ENCODE measurements around the gene MED27.

The MED27 gene

GRCh38 chr9:131874447-131874846, 205.2 kb downstream of the MED27 start:
- DNase-seq = no peak

GRCh38 chr9:131873891-131874440, 205.7 kb downstream of the MED27 start:
- DNase-seq = no peak

- no peak for DNase-seq
Measured at GRCh38 chr9:131873335-131873734, 206.3 kb downstream of the MED27 start.

GRCh38 chr9:131872702-131873101, 207.0 kb downstream of the MED27 start:
- no peak for DNase-seq

GRCh38 chr9:131872006-131872405, 207.7 kb downstream of the MED27 start:
- no peak for DNase-seq

- no peak for DNase-seq
Measured at GRCh38 chr9:131870156-131870555, 209.5 kb downstream of the MED27 start.

GRCh38 chr9:131869348-131869747, 210.3 kb downstream of the MED27 start:
- no peak for DNase-seq

- no peak for DNase-seq
Measured at GRCh38 chr9:131868766-131869165, 210.9 kb downstream of the MED27 start.

- no peak for DNase-seq
Measured at GRCh38 chr9:131867611-131868192, 212.0 kb downstream of the MED27 start.

GRCh38 chr9:131865446-131866195, 214.0 kb downstream of the MED27 start:
- no peak for DNase-seq

- DNase-seq = no peak
Measured at GRCh38 chr9:131864531-131864930, 215.1 kb downstream of the MED27 start.

- no peak for DNase-seq
Measured at GRCh38 chr9:131863306-131863896, 216.3 kb downstream of the MED27 start.

- DNase-seq = no peak
Measured at GRCh38 chr9:131862261-131862660, 217.4 kb downstream of the MED27 start.

GRCh38 chr9:131860430-131860829, 219.2 kb downstream of the MED27 start:
- no peak for DNase-seq

- no peak for DNase-seq
Measured at GRCh38 chr9:131858147-131858546, 221.5 kb downstream of the MED27 start.

- DNase-seq = no peak
Measured at GRCh38 chr9:131856105-131856504, 223.6 kb downstream of the MED27 start.

- no peak for DNase-seq
Measured at GRCh38 chr9:131854896-131855613, 224.6 kb downstream of the MED27 start.

- DNase-seq = no peak
Measured at GRCh38 chr9:131854334-131854733, 225.3 kb downstream of the MED27 start.

GRCh38 chr9:131853434-131853833, 226.2 kb downstream of the MED27 start:
- DNase-seq = no peak

GRCh38 chr9:131851414-131851813, 228.3 kb downstream of the MED27 start:
- DNase-seq = no peak

- no peak for DNase-seq
Measured at GRCh38 chr9:131849391-131849790, 230.3 kb downstream of the MED27 start.

- no peak for DNase-seq
Measured at GRCh38 chr9:131848570-131849160, 231.0 kb downstream of the MED27 start.
